WTC11 (cell line): ENCODE results near the gene STOX2.

ENCODE experiments used
- TF ChIP-seq, protein P1 (sequence below): fragments of 200-600 bp; IDR thresholded peaks from 2 replicates; pipeline ENCODE4 v1.8.0; 2022; ENCODE audit warnings: antibody characterized with exemption
- TF ChIP-seq, protein P2 (sequence below): sonication (generic); formaldehyde crosslinking; IDR thresholded peaks from 2 replicates; pipeline ENCODE4 v1.8.0; 2022; ENCODE audit warnings: mild to moderate bottlenecking, missing genetic modification reagents

DNA sequence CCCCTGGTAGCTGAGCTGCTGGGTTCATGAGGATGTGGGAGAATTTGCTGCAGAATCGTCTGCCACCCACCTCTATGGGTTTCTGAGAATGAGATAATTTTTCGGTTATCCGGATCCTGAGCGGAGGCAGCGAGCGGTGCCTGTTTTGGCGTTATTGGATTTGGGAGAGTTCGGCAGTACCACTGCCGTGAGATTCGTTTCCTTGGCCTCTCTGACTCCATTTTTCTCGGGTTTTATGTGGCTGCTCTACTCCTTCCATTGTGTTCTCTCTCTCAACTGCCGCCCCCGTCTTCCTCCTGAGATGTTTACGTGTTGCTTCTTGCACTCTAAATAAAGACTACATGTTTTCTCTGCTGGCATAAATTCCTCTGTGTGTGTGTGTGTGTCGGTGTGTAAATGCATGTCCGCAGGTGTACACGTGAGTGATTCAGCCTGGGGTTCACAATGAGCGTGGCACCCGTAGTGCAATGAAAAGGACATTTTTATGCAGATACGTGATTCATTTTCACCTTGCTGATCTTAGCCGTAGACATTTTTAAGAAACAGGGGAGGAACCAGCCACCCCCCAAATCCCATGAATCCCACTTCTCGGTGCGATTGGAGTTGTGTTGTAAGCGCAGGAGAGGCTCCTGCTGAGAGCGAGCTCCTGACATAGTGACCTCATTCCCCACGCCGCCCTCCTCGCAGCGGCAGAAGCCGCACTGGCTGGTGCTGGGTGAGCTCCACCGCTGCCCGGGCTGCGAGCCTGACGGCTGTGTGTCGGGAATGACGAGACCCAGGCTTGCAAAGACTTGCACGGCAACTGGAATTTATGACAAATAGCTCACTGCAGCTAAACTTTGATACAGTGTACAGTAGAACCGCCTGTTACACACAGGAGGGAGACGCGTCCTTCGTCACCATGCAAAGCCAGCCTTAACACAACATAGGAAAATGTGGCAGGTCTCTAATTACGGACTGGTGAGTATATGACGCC, 82.2 kb downstream of the STOX2 start:
- TF ChIP-seq, protein P1, sequence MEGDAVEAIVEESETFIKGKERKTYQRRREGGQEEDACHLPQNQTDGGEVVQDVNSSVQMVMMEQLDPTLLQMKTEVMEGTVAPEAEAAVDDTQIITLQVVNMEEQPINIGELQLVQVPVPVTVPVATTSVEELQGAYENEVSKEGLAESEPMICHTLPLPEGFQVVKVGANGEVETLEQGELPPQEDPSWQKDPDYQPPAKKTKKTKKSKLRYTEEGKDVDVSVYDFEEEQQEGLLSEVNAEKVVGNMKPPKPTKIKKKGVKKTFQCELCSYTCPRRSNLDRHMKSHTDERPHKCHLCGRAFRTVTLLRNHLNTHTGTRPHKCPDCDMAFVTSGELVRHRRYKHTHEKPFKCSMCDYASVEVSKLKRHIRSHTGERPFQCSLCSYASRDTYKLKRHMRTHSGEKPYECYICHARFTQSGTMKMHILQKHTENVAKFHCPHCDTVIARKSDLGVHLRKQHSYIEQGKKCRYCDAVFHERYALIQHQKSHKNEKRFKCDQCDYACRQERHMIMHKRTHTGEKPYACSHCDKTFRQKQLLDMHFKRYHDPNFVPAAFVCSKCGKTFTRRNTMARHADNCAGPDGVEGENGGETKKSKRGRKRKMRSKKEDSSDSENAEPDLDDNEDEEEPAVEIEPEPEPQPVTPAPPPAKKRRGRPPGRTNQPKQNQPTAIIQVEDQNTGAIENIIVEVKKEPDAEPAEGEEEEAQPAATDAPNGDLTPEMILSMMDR = no peak
- TF ChIP-seq, protein P2, sequence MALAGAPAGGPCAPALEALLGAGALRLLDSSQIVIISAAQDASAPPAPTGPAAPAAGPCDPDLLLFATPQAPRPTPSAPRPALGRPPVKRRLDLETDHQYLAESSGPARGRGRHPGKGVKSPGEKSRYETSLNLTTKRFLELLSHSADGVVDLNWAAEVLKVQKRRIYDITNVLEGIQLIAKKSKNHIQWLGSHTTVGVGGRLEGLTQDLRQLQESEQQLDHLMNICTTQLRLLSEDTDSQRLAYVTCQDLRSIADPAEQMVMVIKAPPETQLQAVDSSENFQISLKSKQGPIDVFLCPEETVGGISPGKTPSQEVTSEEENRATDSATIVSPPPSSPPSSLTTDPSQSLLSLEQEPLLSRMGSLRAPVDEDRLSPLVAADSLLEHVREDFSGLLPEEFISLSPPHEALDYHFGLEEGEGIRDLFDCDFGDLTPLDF (CRISPR knock-in tag) = no peak
